Hepatocyte (in vitro differentiated cells): ENCODE measurements around the gene ARHGEF4. TPM values are rescaled to one million over a fixed set of nuclear protein-coding genes. Genes with fewer than 3 reads are reported as not detected.

Experiments
- DNase-seq: peaks from one replicate; pipeline ENCODE4 v3.0.0-alpha.2; 2016; ENCODE audit warnings: low spot score
- H2AFZ ChIP-seq: fragments of 200-600 bp; sonication (generic); 2 replicates; pipeline ENCODE4 v1.6.0; 2016; ENCODE audit warnings: antibody characterized with exemption, mild to moderate bottlenecking
- H3K27ac ChIP-seq: fragments of 200-600 bp; sonication (generic); 2 replicates; pipeline ENCODE4 v1.5.1; 2016; ENCODE audit warnings: mild to moderate bottlenecking
- H3K27me3 ChIP-seq: fragments of 200-600 bp; sonication (generic); 2 replicates; pipeline ENCODE4 v1.6.1; 2016
- H3K36me3 ChIP-seq: fragments of 200-600 bp; sonication (generic); replicated peaks from 2 replicates; pipeline ENCODE4 v1.5.1; 2016; ENCODE audit warnings: low read depth; ENCODE audit not compliant: insufficient read depth
- H3K4me1 ChIP-seq: fragments of 200-600 bp; sonication (generic); 2 replicates; pipeline ENCODE4 v1.5.1; 2016; ENCODE audit warnings: mild to moderate bottlenecking, moderate library complexity; ENCODE audit not compliant: insufficient read depth
- H3K4me2 ChIP-seq: fragments of 200-600 bp; sonication (generic); 2 replicates; pipeline ENCODE4 v1.6.0; 2016
- H3K4me3 ChIP-seq: fragments of 200-600 bp; sonication (generic); 2 replicates; pipeline ENCODE4 v1.5.1; 2016; ENCODE audit warnings: mild to moderate bottlenecking
- H3K79me2 ChIP-seq: fragments of 200-600 bp; sonication (generic); 2 replicates; pipeline ENCODE4 v1.6.0; 2017; ENCODE audit warnings: mild to moderate bottlenecking
- H3K9me2 ChIP-seq: fragments of 200-600 bp; sonication (generic); replicated peaks from 2 replicates; pipeline ENCODE4 v1.6.0; 2017; ENCODE audit warnings: mild to moderate bottlenecking; ENCODE audit not compliant: insufficient read depth
- H3K9me3 ChIP-seq: fragments of 200-600 bp; sonication (generic); 2 replicates; pipeline ENCODE4 v1.5.1; 2016; ENCODE audit warnings: low read depth, mild to moderate bottlenecking
- H4K20me1 ChIP-seq: fragments of 200-600 bp; sonication (generic); 2 replicates; pipeline ENCODE4 v1.6.0; 2016; ENCODE audit warnings: mild to moderate bottlenecking; ENCODE audit not compliant: insufficient read depth, poor library complexity, severe bottlenecking
- CTCF ChIP-seq: fragments of 200-600 bp; sonication (generic); IDR thresholded peaks from 2 replicates; pipeline ENCODE4 v1.5.1; 2016; ENCODE audit warnings: antibody characterized with exemption, mild to moderate bottlenecking; ENCODE audit not compliant: poor library complexity
- EZH2 ChIP-seq: fragments of 200-600 bp; sonication (generic); IDR thresholded peaks from 2 replicates; pipeline ENCODE4 v1.6.1; 2016; ENCODE audit warnings: antibody characterized with exemption, mild to moderate bottlenecking, borderline replicate concordance
- EZH2phosphoT487 ChIP-seq: fragments of 200-600 bp; sonication (generic); IDR thresholded peaks from one replicate; pipeline ENCODE4 v1.6.1; 2018; ENCODE audit warnings: antibody characterized with exemption, mild to moderate bottlenecking, low read depth, moderate library complexity; ENCODE audit not compliant: unreplicated experiment, severe bottlenecking
- WGBS: methylation state at CpG from one replicate; pipeline ENCODE4 v1.1.6; 2016; ENCODE audit warnings: low lambda C conversion rate; ENCODE audit errors: missing lambda C conversion rate; 5-methylcytosine and 5-hydroxymethylcytosine counted together
- polyA plus RNA-seq: library from polyadenylated mRNA; unstranded; fragments of >200 nt; fragmentation: Nextera tagmentation; extraction: Ambion mirVana; gene quantifications from 2 replicates; pipeline ENCODE4 v1.2.1, GENCODE V29; 2016
- total RNA-seq: library from RNA; depleted of rRNA; stranded (reverse); fragments of >200 nt; gene quantifications from 2 replicates; pipeline ENCODE4 v1.2.3, GENCODE V29; 2014

Gene ARHGEF4
- total and polyA plus RNA-seq, 2 experiments from 2014 or later, result 11.2 to 15.8 TPM

DNA sequence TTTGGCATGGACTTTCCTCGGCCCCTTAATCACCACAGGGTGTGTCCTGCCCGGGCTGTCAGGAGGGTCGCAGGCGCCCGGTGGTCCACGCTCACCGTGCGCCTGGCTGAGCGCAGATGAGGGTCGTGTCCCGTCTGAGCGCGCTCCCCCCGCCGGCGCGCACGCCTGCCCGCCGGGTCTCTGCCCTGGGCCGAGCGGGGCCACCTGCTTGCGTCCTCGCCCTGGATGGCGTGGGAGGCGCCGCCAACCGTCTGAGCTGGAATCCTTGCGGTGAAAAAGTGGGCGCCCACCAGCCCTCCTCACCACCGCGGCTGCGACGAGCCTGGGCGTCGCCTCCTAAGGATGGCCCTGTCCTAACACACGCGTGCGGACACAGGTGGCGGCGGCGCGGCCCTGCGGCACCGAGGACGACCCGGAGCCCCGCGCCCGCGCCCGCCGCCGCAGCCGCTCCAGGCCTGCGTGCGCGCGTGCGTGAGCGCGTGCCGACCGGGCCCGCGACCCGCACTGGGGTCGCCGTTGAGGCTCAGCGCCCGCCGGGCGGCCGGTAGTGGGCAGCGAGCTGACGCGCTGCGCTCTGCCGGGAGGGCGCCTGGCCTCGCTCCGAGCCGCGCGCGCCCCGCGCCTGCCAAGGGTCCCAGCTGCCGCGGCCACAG is 126.6 kb downstream of the ARHGEF4 start:
- no peaks in the 10 kb centered on the region for H3K79me2 ChIP-seq
- no peaks in the 10 kb centered on the region for H3K9me3 ChIP-seq
- no peak overlapping the region for H3K27ac ChIP-seq
- H3K36me3 ChIP-seq, result no peaks in the 10 kb centered on the region
- no peaks in the 10 kb centered on the region for H3K9me2 ChIP-seq
- H2AFZ ChIP-seq, result no peak overlapping the region
- WGBS, result 3% methylated on average over 73 of the region's 90 CpGs
- H3K27me3 ChIP-seq, result peaks cover 72% of the 10 kb centered on the region
- H4K20me1 ChIP-seq, result no peaks in the 10 kb centered on the region
- H3K4me1 ChIP-seq, result peaks cover 6% of the 10 kb centered on the region
- DNase-seq, result peak; percentile 18
- TF ChIP-seq EZH2, result no peak
- no peak for TF ChIP-seq EZH2phosphoT487
- no peak for TF ChIP-seq CTCF
- peak overlapping the region; percentile 45 for H3K4me3 ChIP-seq
- H3K4me2 ChIP-seq, result peak overlapping the region; percentile 97

DNA sequence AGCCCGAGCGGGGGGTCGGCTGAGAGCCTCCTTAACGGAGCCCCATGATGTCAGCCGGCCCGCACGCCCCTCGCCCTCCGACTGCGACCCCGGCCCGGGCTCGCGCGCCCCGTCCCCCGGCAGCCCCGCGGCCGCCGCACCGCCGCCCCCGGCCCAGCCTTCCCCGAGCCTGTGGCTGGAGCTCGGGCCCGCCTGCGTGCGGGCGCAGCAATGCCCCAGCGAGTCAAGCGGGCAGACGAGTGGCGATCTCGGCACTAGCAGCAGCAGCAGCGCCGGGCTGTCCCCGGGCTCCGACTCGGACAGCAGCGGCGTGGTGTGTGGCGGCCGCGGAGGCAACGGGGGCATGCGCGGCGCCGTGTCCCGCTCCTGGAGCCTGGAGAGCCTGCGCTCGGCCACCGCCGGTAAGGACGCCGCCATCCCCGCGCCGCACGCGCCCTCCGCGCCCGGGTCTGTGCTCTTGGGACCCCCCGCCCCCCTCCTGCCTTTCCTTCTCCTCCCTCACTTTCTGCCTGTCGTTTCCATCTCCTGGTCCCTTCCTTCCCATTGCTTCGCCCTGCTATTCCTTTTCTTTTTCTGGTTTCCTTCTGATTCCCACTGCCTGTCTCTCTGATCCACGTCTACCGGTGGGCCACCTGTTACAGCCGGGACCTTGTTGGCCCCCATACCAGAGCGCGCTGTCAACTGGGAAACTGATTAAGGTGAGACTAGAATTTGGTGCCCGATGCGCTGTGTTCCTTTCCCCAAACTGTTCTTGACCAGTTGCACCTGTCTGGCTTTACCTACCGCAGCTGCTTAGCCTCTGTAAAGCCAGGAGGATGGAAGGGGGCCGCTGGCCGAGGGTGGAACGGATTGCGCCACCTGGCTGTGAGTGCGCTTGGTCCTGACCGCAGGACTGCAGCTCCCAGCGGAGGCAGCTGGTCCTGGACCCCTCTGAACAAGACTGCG is 127.4 kb downstream of the ARHGEF4 start:
- no peaks in the 10 kb centered on the region for H4K20me1 ChIP-seq
- no peaks in the 10 kb centered on the region for H3K36me3 ChIP-seq
- DNase-seq, result peak; percentile 63
- H3K27ac ChIP-seq, result no peak overlapping the region
- peak overlapping the region; percentile 97 for H3K4me2 ChIP-seq
- no peaks in the 10 kb centered on the region for H3K79me2 ChIP-seq
- H3K27me3 ChIP-seq, result peaks cover 72% of the 10 kb centered on the region
- H3K4me1 ChIP-seq, result peaks cover 6% of the 10 kb centered on the region
- peak; percentile 65 for TF ChIP-seq EZH2
- peak; percentile 30 for TF ChIP-seq EZH2phosphoT487
- TF ChIP-seq CTCF, result peak; percentile 56
- 5% methylated on average over 36 of the region's 84 CpGs for WGBS
- peak overlapping the region; percentile 45 for H3K4me3 ChIP-seq
- no peaks in the 10 kb centered on the region for H3K9me3 ChIP-seq
- H2AFZ ChIP-seq, result no peak overlapping the region
- H3K9me2 ChIP-seq, result no peaks in the 10 kb centered on the region

GRCh38 chr2:130964931-130965330 is 128.2 kb downstream of the ARHGEF4 start:
- no peaks in the 10 kb centered on the region for H3K9me2 ChIP-seq
- TF ChIP-seq CTCF, result no peak
- TF ChIP-seq EZH2, result no peak
- 90% methylated on average over 3 of the region's 3 CpGs for WGBS
- H3K27ac ChIP-seq, result no peak overlapping the region
- H4K20me1 ChIP-seq, result no peaks in the 10 kb centered on the region
- H3K9me3 ChIP-seq, result no peaks in the 10 kb centered on the region
- H2AFZ ChIP-seq, result no peak overlapping the region
- no peaks in the 10 kb centered on the region for H3K36me3 ChIP-seq
- no peak for DNase-seq
- H3K4me3 ChIP-seq, result no peak overlapping the region
- H3K27me3 ChIP-seq, result peaks cover 64% of the 10 kb centered on the region
- H3K4me2 ChIP-seq, result peak overlapping the region; percentile 97
- no peaks in the 10 kb centered on the region for H3K79me2 ChIP-seq
- H3K4me1 ChIP-seq, result peaks cover 6% of the 10 kb centered on the region
